OCI-LY1 (cell line): ENCODE measurements around the gene ARHGEF18.
A peak's percentile ranks its signal among the peaks of the same experiment; 100 is the strongest.
"Not testable (repeated sequence)": the region's sequence is repeated elsewhere in the genome, so short reads cannot be mapped to it uniquely, and the experiment has no call there.

Experiments used
- H2AFZ ChIP-seq: fragments of 200-600 bp; sonication (generic), shearing (Covaris generic); 2 replicates; pipeline ENCODE4 v1.6.0; 2014; ENCODE audit warnings: antibody characterized with exemption, mild to moderate bottlenecking, low read length
- H3F3A ChIP-seq: fragments of 200-600 bp; sonication (generic), shearing (Covaris generic); 2 replicates; pipeline ENCODE4 v1.6.0; 2014; ENCODE audit warnings: mild to moderate bottlenecking, antibody characterized with exemption, low read length, moderate library complexity; ENCODE audit not compliant: insufficient read depth
- H3K27ac ChIP-seq: fragments of 200-600 bp; sonication (generic); 2 replicates; pipeline ENCODE4 v1.5.1; 2014; ENCODE audit warnings: low read length, mixed run types, mild to moderate bottlenecking, low read depth; ENCODE audit not compliant: poor library complexity, severe bottlenecking
- H3K27me3 ChIP-seq: fragments of 200-600 bp; sonication (generic); 2 replicates; pipeline ENCODE4 v1.6.0; 2014; ENCODE audit warnings: antibody characterized with exemption, mild to moderate bottlenecking, low read length, moderate library complexity; ENCODE audit not compliant: insufficient read depth
- H3K36me3 ChIP-seq: fragments of 200-600 bp; sonication (generic); 2 replicates; pipeline ENCODE4 v1.6.1; 2014; ENCODE audit warnings: mild to moderate bottlenecking, antibody characterized with exemption, low read length, moderate library complexity, mixed read lengths; ENCODE audit not compliant: insufficient read depth
- H3K4me1 ChIP-seq: fragments of 200-600 bp; sonication (generic); 2 replicates; pipeline ENCODE4 v1.5.1; 2014; ENCODE audit warnings: mild to moderate bottlenecking, low read length, moderate library complexity; ENCODE audit not compliant: insufficient read depth, severe bottlenecking
- H3K4me2 ChIP-seq: fragments of 200-600 bp; sonication (generic), shearing (Covaris generic); 2 replicates; pipeline ENCODE4 v1.6.1; 2014; ENCODE audit warnings: low read length
- H3K4me3 ChIP-seq: fragments of 200-600 bp; sonication (generic); 2 replicates; pipeline ENCODE4 v1.5.1; 2014; ENCODE audit warnings: low read length, low read depth, mild to moderate bottlenecking, mixed read lengths; ENCODE audit not compliant: poor library complexity, severe bottlenecking
- H3K79me2 ChIP-seq: fragments of 200-600 bp; shearing (Covaris generic); 2 replicates; pipeline ENCODE4 v1.6.1; 2016; ENCODE audit warnings: mixed run types, low read length, mixed read lengths; ENCODE audit not compliant: insufficient read depth
- H3K9ac ChIP-seq: fragments of 200-600 bp; sonication (generic), shearing (Covaris generic); 2 replicates; pipeline ENCODE4 v1.6.1; 2014; ENCODE audit warnings: mild to moderate bottlenecking, low read length, mixed read lengths
- H3K9me2 ChIP-seq: fragments of 200-600 bp; sonication (generic), shearing (Covaris generic); 2 replicates; pipeline ENCODE4 v1.6.1; 2014; ENCODE audit warnings: low read depth, mild to moderate bottlenecking, low read length, mixed read lengths
- H3K9me3 ChIP-seq: fragments of 200-600 bp; shearing (Covaris generic); 2 replicates; pipeline ENCODE4 v1.6.1; 2014; ENCODE audit warnings: low read length, mixed read lengths
- H4K20me1 ChIP-seq: fragments of 200-600 bp; sonication (generic), shearing (Covaris generic); 2 replicates; pipeline ENCODE4 v1.6.0; 2016; ENCODE audit warnings: mild to moderate bottlenecking, low read length; ENCODE audit not compliant: insufficient read depth
- EZH2 ChIP-seq: fragments of 200-600 bp; sonication (generic), shearing (Covaris generic); IDR thresholded peaks from 2 replicates; pipeline ENCODE4 v1.8.0; 2017; ENCODE audit warnings: borderline replicate concordance, mixed run types, mild to moderate bottlenecking, antibody characterized with exemption, low read length, moderate library complexity, mixed read lengths
- TF ChIP-seq, protein P1 (sequence below): fragments of 200-600 bp; sonication (generic), shearing (Covaris generic); IDR thresholded peaks from 2 replicates; pipeline ENCODE4 v1.5.1; 2017; ENCODE audit warnings: mild to moderate bottlenecking, antibody characterized with exemption, low read length, moderate library complexity, mixed read lengths

Gene ARHGEF18

DNA sequence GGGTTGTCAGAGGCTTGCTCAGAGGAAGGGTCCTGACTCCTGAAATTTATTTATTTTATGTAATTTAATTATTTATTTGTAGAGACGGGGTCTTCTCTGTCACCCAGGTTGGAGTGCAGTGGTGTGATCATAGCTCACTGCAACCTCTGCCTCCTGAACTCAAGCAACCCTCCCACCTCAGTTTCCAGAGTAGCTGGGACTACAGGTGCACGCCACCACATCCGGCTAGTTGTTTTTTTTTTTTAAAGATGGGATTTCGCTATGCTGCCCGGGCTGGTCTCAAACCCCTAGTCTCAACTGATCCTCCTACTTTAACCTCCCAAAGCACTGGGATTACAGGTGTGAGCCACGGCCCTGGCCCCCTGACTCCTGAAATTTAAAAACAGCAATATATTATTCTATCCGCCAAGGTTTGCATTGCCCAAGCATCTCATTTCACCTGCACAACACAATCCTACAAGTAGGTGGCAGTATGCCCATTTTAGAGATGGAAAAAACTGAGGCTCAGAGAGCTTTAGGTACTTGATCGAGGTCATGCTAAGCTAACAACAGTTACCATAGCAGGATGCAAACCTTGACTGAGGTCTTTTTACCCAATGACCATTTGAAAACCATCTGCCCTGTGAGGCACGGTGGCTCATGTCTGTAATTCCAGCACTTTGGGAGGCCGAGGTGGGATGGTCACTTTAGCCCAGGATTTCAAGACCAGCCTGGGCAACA, 18.1 kb downstream of the ARHGEF18 start:
- no peaks in the 10 kb centered on the region for H3K9me2 ChIP-seq
- no peak overlapping the region for H2AFZ ChIP-seq
- no peaks in the 10 kb centered on the region for H3K27me3 ChIP-seq
- no peaks in the 10 kb centered on the region for H4K20me1 ChIP-seq
- H3F3A ChIP-seq = peaks cover 3% of the 10 kb centered on the region; the same call in 1 of the 2 replicates
- no peak overlapping the region for H3K4me2 ChIP-seq
- H3K9me3 ChIP-seq = no peaks in the 10 kb centered on the region
- peaks cover 80% of the 10 kb centered on the region for H3K36me3 ChIP-seq
- peak overlapping the region; percentile 38 for H3K27ac ChIP-seq
- no peak for TF ChIP-seq EZH2
- TF ChIP-seq, protein P1, sequence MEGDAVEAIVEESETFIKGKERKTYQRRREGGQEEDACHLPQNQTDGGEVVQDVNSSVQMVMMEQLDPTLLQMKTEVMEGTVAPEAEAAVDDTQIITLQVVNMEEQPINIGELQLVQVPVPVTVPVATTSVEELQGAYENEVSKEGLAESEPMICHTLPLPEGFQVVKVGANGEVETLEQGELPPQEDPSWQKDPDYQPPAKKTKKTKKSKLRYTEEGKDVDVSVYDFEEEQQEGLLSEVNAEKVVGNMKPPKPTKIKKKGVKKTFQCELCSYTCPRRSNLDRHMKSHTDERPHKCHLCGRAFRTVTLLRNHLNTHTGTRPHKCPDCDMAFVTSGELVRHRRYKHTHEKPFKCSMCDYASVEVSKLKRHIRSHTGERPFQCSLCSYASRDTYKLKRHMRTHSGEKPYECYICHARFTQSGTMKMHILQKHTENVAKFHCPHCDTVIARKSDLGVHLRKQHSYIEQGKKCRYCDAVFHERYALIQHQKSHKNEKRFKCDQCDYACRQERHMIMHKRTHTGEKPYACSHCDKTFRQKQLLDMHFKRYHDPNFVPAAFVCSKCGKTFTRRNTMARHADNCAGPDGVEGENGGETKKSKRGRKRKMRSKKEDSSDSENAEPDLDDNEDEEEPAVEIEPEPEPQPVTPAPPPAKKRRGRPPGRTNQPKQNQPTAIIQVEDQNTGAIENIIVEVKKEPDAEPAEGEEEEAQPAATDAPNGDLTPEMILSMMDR = peak; percentile 73
- H3K4me3 ChIP-seq = no peak overlapping the region
- H3K4me1 ChIP-seq = no peaks in the 10 kb centered on the region
- no peak overlapping the region for H3K9ac ChIP-seq
- H3K79me2 ChIP-seq = no peaks in the 10 kb centered on the region

DNA sequence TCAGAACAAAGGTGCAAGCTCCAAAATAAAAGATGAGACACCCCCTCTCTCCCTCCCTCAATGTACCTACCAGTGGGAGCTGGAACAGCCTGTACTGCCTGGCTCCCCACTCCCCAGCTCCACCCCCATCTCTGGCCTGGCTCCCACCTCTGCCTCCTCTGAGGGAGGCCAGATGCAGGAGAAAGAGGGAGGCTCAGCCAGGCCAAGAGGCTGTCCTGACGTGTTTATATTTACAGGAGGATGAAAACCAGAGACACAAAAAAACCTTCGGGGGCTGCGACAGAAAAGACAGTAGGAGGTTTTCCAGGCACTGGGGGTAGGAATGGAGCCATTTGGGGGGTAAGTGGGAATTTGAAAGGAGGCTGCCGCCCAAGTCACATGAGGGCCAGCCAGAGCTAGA, 19.7 kb downstream of the ARHGEF18 start:
- H3K4me2 ChIP-seq = no peak overlapping the region
- no peaks in the 10 kb centered on the region for H3K9me2 ChIP-seq
- TF ChIP-seq, protein P1 = no peak
- no peak for TF ChIP-seq EZH2
- no peaks in the 10 kb centered on the region for H3K27me3 ChIP-seq
- H4K20me1 ChIP-seq = no peaks in the 10 kb centered on the region
- H3K36me3 ChIP-seq = peaks cover 81% of the 10 kb centered on the region
- H3K79me2 ChIP-seq = no peaks in the 10 kb centered on the region
- H3K9ac ChIP-seq = no peak overlapping the region
- no peak overlapping the region for H3K27ac ChIP-seq
- no peak overlapping the region for H3K4me3 ChIP-seq
- H3K9me3 ChIP-seq = no peaks in the 10 kb centered on the region
- H2AFZ ChIP-seq = no peak overlapping the region
- peaks cover 3% of the 10 kb centered on the region; the same call in 1 of the 2 replicates for H3F3A ChIP-seq
- no peaks in the 10 kb centered on the region for H3K4me1 ChIP-seq

DNA sequence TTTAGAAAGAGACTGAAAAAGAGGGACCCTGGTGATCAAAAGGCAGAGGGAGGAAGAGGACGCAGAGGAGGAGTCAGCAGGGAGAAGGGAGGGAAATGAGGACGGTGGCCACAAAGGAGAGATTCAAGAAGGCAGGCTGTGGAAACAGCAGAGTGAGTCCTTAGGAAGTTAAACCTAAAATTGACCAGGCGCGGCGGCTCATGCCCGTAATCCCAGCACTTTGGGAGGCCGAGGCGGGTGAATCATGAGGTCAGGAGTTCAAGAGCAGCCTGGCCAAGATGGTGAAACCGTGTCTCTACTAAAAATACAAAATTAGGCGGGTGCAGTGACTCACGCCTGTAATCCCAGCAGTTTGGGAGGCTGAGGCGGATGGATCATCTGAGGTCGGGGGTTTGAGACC, 20.1 kb downstream of the ARHGEF18 start:
- H2AFZ ChIP-seq, H3K9me2 ChIP-seq, H3K9ac ChIP-seq, H3K4me3 ChIP-seq, H3K4me1 ChIP-seq, H3K79me2 ChIP-seq, H3F3A ChIP-seq, H3K9me3 ChIP-seq, H3K27me3 ChIP-seq, H4K20me1 ChIP-seq, H3K4me2 ChIP-seq, H3K27ac ChIP-seq: not testable (repeated sequence)
- H3K36me3 ChIP-seq = peaks cover 81% of the 10 kb centered on the region

DNA sequence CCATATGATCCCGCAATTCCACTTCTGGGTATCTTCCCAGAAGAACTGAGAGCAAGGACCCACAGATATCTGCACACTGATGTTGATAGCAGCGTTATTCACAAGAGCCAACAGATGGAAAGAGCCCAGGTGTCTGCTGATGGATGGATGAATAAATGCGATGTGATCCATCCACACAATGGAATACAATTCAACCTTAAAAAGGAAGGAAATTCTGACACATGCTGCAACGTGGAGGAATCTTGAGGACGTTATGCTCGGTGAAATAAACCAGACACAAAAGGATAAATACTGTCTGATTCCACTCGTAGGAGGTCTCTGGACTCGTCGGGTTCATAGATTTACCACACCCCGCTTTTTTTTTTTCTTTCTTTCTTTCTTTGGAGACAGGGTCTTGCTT, 21.8 kb downstream of the ARHGEF18 start:
- H3K9ac ChIP-seq = no peak overlapping the region
- no peak overlapping the region for H3K4me3 ChIP-seq
- no peaks in the 10 kb centered on the region for H3K27me3 ChIP-seq
- no peaks in the 10 kb centered on the region for H3K4me1 ChIP-seq
- TF ChIP-seq, protein P1 = no peak
- no peak for TF ChIP-seq EZH2
- no peaks in the 10 kb centered on the region for H3K79me2 ChIP-seq
- H4K20me1 ChIP-seq = no peaks in the 10 kb centered on the region
- peaks cover 3% of the 10 kb centered on the region; the same call in 1 of the 2 replicates for H3F3A ChIP-seq
- H2AFZ ChIP-seq = no peak overlapping the region
- no peak overlapping the region for H3K27ac ChIP-seq
- no peaks in the 10 kb centered on the region for H3K9me3 ChIP-seq
- H3K4me2 ChIP-seq = no peak overlapping the region
- no peaks in the 10 kb centered on the region for H3K9me2 ChIP-seq
- H3K36me3 ChIP-seq = peaks cover 78% of the 10 kb centered on the region
